Astrocyte (in vitro differentiated cells and primary cell): Measurements from ENCODE around the gene KRT33A.

ENCODE experiments used
- CTCF ChIP-seq: IDR thresholded peaks from 2 replicates; pipeline ENCODE4 v1.5.1; 2011; ENCODE audit warnings: low read depth, mild to moderate bottlenecking, inconsistent platforms, low read length, moderate library complexity; ENCODE audit not compliant: insufficient read depth
- EZH2 ChIP-seq: IDR thresholded peaks from 2 replicates; pipeline ENCODE4 v1.6.1; 2012; ENCODE audit warnings: mild to moderate bottlenecking, low read length, inconsistent platforms; ENCODE audit not compliant: insufficient read depth

DNA sequence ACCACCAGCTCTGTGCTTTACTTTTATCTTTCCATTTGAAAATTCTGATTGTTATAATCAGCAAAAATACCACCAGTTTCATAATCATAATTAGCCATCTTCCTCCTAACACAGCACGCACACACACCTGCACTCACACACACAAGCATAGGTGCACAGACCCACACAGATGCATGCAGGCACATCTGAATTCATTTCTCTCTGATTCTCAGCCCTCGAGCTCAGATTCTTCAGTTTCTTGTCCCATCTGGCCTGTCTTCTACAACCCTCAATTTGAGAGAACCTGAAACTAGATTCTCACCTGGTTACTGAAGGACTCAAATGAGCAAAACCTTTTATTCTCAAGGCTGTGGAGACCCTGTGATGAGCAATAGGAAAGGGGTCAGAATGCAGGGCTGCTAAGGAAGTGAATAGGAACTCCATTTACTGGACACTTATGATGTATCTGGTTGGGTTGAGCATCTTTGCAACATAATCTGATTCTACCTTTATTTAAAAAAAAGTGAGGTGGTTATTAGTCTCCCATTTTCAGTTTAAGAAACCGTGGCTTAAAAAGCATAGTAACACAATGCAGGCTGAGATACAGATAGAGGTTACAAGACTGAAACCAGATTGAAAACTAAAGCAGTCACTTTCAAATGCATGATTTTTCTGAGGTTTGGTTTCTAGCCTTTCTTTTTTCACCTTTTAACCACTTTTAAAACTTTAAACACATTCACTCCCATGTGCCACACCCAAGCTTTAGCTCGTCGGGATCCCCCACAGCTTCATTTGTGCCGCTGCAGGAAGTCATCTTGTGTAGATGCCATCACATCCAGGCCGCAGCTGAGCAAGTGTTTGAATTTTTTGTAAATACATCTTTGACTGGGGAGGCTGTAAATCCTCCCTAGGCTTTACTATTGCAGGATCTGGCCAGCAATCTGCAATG, 9.4 kb downstream of the KRT33A start:
- TF ChIP-seq CTCF (no peak), EZH2 (no peak)
